ENCODE data around the gene REEP3.
A peak's percentile ranks its signal among the peaks of the same experiment; 100 is the strongest.
"Not testable (repeated sequence)": the region's sequence is repeated elsewhere in the genome, so short reads cannot be mapped to it uniquely, and the experiment has no call there.

REEP3 gene

DNA sequence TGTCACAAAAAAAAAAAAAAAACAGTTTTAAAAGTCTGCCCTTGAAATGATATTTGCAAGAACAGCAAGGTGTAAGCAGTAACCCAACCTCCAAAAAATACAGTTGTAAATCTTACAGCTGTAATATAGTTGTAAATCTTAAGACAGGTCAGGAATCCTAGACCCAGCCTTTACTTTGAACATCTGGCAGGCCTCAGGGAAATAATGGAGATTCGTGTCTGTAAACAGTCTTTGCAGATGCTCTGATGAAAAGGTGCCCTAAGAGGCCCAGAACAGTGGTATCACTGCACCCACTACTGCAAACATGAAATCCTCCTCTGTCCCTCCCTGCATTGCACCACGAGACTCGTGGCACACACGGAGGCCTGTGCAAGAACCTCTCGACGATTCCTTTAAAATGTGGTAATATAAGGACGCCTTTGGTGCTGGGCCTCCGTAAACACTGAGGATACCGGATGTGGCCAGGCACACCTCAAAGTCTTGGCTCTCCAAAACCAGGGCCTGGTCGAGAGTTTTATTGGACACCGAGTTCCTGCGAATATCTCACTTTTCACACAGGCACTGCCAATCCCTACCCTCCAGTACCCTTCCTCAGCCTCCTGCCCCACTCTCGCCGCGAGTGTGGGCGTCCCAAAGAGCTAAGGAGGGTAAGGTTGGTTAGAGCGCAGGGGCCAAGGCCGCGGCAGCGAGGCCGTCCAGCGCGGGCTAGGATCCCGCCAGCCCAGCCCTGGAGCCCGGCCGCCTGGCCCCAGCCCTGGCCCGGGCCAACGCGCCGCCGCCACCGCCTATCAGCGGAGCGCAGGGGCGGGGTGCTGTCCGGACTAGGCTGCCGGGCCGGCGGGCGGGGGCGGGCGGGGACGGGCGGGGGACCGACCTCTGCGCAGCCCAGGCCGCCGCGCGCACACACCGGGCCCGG lies at the start of gene REEP3:
REEP3 (plus strand) TSS at position 902 of the 916 bp plus-strand sequence. CDS start 145 bp downstream, outside the sequence.
- no peak for DNase-seq (ENCODE audit: low spot score)

- DNase-seq (ENCODE audit: low spot score): no peak
These were observed 46.7 kb upstream of the REEP3 start for GRCh38 chr10:63474488-63474887.

- no peak for DNase-seq (ENCODE audit: low spot score)
These were observed 43.3 kb upstream of the REEP3 start for GRCh38 chr10:63477927-63478326.

- no peak for DNase-seq (ENCODE audit: low spot score)
These were observed 42.6 kb upstream of the REEP3 start for GRCh38 chr10:63478564-63478963.

DNA sequence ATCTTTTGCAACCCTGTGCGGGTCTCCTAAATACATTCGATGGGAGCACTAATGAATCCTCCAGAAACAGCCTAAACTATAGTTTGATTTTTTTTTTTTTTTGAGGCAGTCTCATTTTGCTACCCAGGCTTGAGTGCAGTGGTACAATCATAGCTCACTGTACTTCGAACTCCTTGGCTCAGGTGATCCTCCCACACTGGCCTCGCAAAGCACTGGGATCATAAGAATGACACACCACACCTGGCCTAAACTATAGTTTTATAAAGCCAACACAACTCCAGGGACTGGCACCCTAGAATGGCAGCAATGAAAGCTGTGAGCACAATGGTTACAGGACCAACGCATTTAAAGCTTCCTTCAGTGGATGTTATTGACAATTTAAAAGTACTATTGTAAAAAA lies 41.0 kb upstream of the REEP3 start:
- DNase-seq (ENCODE audit: low spot score): no peak

DNA sequence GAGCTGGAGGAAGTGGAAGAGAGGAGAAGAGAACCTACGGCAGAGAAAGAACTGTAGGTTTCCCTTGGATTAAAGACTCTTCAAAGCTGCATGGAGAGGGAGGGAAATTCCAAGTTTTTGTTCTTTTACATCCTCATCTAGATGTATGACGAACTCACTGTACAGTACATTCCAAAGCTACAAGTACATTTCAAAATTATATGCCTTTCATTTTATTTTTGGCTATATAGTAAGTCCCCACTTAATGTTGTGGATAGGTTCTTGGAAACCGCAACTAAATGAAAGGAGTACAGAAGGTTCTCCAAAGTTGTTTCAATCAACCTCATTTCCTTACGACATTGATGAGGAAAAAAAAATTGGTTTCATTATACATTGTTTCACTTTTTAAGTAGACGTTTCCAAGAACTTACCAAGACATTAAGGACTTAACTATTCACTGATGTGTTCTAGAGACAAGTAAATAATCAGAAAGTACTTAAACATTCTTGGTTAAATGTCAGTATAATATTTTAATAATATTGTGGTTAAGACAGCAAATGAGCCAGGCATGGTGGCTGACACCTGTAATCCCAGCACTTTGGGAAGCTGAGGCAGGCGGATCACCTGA lies 39.3 kb upstream of the REEP3 start:
- DNase-seq (ENCODE audit: low spot score): no peak

DNA sequence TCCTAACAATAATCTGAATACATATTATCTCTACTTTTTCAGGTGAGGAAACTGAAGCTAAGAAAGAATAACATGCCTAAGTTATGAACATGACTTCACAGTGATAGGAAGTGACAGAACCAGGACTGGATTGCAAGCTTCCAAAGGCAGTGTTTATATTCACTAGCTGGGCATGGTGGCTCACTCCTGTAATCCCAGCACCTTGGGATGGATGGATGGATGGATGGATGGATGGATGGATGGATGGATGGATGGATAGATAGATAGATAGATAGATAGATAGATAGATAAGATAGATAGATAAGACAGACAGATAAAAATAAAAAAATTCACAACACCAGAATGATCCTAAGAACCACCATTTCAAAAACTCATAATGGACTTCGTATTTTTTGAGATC lies 37.2 kb upstream of the REEP3 start:
- no peak for DNase-seq (ENCODE audit: low spot score)

GRCh38 chr10:63487990-63488389 lies 33.2 kb upstream of the REEP3 start:
- no peak for DNase-seq (ENCODE audit: low spot score)

- DNase-seq (ENCODE audit: low spot score): peak; percentile 40
These were observed 31.4 kb upstream of the REEP3 start for GRCh38 chr10:63489838-63490237.

DNA sequence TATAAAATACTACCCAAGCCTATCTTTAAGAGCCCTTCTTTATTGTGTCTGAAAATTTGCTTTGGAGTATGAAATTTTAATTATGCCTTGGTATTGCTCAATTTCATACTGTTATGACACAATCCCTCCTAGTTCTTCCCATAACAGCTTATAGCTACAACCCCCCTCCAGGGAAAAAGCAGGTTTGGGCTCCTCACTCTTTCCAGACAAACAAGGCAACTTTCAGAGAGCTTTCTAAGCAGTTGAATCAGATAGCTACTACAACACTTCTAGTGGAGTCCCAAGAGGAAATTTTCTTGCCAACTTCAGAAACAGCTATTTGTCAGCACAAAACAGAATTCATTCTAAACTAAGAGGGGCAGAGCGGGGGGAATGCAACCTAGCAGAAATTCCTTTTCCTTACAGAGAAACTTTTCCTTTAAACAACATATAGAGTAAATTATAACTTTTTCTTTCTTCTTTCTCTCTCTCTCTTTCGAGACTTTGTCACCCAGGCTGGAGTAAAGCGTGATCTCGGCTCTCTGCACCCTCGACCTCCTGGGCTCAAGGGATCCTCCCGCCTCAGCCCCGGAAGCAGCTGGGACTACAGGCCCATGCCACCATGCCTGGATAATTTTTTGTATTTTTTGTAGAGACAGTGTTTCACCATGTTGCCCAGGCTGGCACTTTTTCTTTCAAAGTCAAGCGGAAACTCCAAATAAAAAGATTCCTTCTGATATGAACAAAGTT lies 29.4 kb upstream of the REEP3 start:
- peak; percentile 36 for DNase-seq (ENCODE audit: low spot score)

DNA sequence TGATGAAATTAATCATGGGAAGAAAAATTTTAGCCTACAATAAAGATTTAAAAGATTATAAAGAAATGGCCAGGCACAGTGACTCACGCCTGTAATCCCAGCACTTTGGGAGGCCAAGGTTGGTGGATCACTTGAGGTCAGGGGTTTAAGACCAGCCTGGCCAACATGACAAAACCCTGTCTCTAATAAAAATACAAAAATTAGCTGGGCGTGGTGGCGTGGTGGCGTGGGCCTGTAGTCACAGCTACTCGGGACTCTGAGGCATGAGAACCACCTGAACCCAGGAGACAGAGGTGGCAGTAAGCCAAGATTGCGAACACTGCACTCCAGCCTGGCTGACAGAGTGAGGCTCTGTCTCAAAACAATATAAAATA lies 28.9 kb upstream of the REEP3 start:
- not testable (repeated sequence) for DNase-seq (ENCODE audit: low spot score)

GRCh38 chr10:63493004-63493403 lies 28.2 kb upstream of the REEP3 start:
- DNase-seq (ENCODE audit: low spot score): no peak

DNA sequence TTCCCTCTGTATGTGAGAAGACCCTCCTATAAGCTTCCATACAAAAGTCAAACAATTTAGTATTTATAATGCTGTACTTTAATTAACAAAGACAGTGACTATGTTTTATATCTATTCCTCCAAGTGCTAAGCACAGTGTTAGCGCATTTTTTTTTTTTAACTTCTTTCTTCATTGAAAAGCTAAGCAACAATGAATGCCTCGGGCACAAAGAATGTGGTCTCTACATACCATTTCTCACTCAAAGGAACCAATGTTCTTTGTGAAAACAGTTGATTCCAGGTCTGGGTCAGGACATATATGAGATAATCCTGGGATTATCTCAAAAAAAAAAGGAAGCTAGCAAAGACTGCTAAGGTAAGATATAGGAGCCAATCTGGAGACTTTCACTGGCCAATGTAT lies 26.2 kb upstream of the REEP3 start:
- no peak for DNase-seq (ENCODE audit: low spot score)

DNA sequence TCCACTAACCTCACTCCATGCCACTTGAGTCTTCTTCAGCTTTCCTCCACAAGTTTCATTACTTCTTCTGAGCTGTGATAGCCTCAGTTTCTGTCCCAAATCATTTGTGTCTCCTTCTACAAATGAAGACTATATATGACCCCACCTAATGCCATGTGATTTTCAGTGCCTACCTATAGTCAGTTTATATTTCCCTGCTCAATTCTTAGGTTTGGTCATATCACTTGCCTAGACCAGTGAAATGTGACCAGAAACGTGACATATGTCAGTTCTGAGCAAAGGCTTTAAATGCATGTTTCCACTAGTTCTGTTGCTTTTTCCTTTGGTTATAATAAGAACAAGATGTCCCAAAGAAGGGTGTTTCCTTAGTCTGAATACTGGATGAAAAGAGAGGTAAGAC lies 24.6 kb upstream of the REEP3 start:
- no peak for DNase-seq (ENCODE audit: low spot score)

DNA sequence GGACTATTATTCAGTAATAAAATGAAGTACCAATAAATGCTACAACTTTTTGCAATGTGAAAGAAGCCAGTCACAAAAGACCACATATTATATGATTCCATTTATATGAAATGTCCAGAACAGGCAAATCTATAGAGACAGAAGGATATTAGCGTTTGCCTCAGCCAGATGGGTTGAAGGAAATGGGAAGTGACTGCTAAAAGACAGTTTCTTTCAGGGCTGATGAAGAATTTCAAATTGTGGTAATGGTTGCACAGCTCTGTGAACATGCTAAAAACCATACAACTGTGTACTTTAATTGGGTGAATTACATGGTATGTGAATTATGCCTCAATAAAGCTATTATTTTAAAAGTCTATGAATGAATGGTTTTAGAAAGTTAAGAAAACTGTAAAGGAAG lies 23.9 kb upstream of the REEP3 start:
- DNase-seq (ENCODE audit: low spot score): no peak

DNA sequence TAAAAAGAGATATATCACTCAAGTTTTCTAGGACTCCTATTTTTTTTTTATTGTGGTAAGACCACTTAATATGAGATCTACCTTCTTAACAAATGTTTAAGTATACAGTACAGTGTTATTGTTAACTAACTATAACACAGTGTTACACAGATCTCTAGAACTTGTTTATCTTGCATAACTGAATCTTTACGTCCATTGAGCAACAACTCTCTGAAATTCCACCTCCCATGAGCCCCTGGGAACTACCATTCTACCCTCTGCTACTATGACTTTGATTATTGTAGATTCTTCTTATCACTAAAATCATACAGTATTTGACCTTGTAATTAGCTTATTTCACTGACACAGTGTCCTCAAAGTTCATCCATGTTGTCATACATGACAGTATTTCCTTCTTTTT lies 22.5 kb upstream of the REEP3 start:
- no peak for DNase-seq (ENCODE audit: low spot score)

GRCh38 chr10:63500551-63500950 lies 20.6 kb upstream of the REEP3 start:
- not testable (repeated sequence) for DNase-seq (ENCODE audit: low spot score)

GRCh38 chr10:63501954-63502353 lies 19.2 kb upstream of the REEP3 start:
- DNase-seq (ENCODE audit: low spot score): no peak

DNA sequence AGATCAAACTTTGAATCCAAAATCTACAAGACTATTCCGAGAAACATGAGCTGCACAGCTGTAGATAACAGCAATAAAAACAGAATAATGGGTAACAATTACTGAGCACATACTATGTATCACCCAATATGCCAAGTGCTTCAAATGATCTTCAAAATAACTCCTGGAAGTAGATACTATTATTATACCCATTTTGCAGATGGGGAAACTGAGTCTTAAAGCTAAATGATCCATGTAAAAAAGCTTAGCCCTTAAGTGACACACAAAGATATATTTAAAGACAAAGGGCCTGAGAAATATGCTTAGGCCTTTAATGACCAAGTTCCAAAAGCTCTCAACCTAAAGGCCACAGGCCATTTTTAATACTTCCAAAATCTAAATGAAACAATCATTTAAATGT lies 18.4 kb upstream of the REEP3 start:
- no peak for DNase-seq (ENCODE audit: low spot score)

DNA sequence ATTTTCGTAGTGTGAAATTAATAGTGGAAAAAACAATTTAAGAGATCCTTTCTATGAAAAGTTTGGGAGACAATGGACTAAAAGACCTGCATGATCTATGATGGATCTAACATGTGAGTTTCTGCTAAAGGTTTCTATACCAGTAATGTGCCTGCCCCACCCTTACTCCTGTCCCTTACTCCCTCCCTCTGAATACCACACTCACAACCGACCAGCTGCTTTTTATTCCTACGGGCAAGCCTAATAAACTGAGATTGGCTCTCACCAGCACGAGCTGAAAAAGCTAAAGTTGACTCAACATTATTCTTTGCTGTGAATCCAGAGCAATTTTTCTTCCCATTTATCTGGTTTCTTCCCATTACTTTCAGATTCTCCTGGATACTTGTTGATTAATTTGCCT lies 17.8 kb upstream of the REEP3 start:
- no peak for DNase-seq (ENCODE audit: low spot score)

GRCh38 chr10:63504145-63504881 lies 16.9 kb upstream of the REEP3 start:
- no peak for DNase-seq (ENCODE audit: low spot score)

GRCh38 chr10:63505562-63505961 lies 15.6 kb upstream of the REEP3 start:
- DNase-seq (ENCODE audit: low spot score): no peak
